Endothelial cell (in vitro differentiated cells): ENCODE results near the gene COL5A2. TPM values are rescaled to one million over a fixed set of nuclear protein-coding genes. Genes with fewer than 3 reads are reported as not detected.

ENCODE experiments used
- DNase-seq: peaks from one replicate; pipeline ENCODE4 v3.0.0; 2021; ENCODE audit warnings: low spot score
- H3K27ac Mint-ChIP-seq: one replicate; pipeline ENCODE4 v1.8.0; 2021; ENCODE audit warnings: mixed read lengths, inconsistent platforms; ENCODE audit not compliant: unreplicated experiment
- H3K27me3 Mint-ChIP-seq: one replicate; pipeline ENCODE4 v1.8.0; 2021; ENCODE audit warnings: mild to moderate bottlenecking, moderate library complexity, mixed read lengths, inconsistent platforms; ENCODE audit not compliant: unreplicated experiment
- H3K36me3 Mint-ChIP-seq: one replicate; pipeline ENCODE4 v1.8.0; 2021; ENCODE audit warnings: mild to moderate bottlenecking, low read depth, mixed read lengths, inconsistent platforms; ENCODE audit not compliant: unreplicated experiment
- H3K4me1 Mint-ChIP-seq: one replicate; pipeline ENCODE4 v1.8.0; 2021; ENCODE audit warnings: mild to moderate bottlenecking, mixed read lengths, inconsistent platforms; ENCODE audit not compliant: unreplicated experiment
- H3K4me3 Mint-ChIP-seq: one replicate; pipeline ENCODE4 v1.8.0; 2021; ENCODE audit warnings: mild to moderate bottlenecking, mixed read lengths, inconsistent platforms; ENCODE audit not compliant: unreplicated experiment
- H3K9me3 Mint-ChIP-seq: one replicate; pipeline ENCODE4 v1.8.0; 2021; ENCODE audit warnings: mixed read lengths, inconsistent platforms; ENCODE audit not compliant: unreplicated experiment
- CTCF ChIP-seq: fragments of 200-600 bp; sonication (generic); IDR thresholded peaks from one replicate; pipeline ENCODE4 v1.5.0; 2021; ENCODE audit warnings: antibody characterized with exemption; ENCODE audit not compliant: unreplicated experiment
- total RNA-seq: library from RNA; stranded (reverse); fragmentation: NEBNext Ultra II Directional; extraction: Animal tissue kit (Norgen Biotek cat#: 25700); gene quantifications from one replicate; pipeline ENCODE4 v1.2.1, GENCODE V29; 2021; ENCODE audit not compliant: unreplicated experiment

Gene COL5A2
- total RNA-seq, 1 donor from 2014 or later = 243 TPM

GRCh38 chr2:188997263-188997662 lies 182.3 kb downstream of the COL5A2 start:
- Mint-ChIP-seq H3K27me3 (no peaks in the 10 kb centered on the region), H3K36me3 (no peaks in the 10 kb centered on the region), H3K27ac (no peak overlapping the region), H3K4me3 (no peak overlapping the region), H3K4me1 (peaks cover 3% of the 10 kb centered on the region), H3K9me3 (no peaks in the 10 kb centered on the region)
- TF ChIP-seq CTCF = no peak
- DNase-seq = no peak

DNA sequence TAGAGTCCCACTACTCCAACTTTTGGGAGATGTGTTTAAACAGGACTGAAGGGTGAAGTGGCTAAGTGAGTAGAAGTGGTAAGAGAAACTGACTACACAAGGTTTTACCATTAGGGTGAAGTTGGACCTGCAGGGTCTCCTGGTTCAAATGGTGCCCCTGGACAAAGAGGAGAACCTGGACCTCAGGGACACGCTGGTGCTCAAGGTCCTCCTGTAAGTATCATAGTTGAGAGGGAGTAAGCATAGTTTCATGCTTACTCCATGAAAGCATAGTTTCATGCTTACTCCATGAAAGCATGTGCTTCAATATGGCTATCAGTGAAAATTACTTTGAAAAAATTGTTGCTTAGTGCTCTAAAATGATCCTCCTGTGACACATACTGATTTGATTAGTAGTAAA lies 186.3 kb downstream of the COL5A2 start:
- no peak overlapping the region for H3K4me3 Mint-ChIP-seq
- H3K36me3 Mint-ChIP-seq = no peaks in the 10 kb centered on the region
- H3K27me3 Mint-ChIP-seq = no peaks in the 10 kb centered on the region
- DNase-seq = no peak
- no peaks in the 10 kb centered on the region for H3K4me1 Mint-ChIP-seq
- H3K27ac Mint-ChIP-seq = no peak overlapping the region
- no peaks in the 10 kb centered on the region for H3K9me3 Mint-ChIP-seq
- no peak for TF ChIP-seq CTCF

DNA sequence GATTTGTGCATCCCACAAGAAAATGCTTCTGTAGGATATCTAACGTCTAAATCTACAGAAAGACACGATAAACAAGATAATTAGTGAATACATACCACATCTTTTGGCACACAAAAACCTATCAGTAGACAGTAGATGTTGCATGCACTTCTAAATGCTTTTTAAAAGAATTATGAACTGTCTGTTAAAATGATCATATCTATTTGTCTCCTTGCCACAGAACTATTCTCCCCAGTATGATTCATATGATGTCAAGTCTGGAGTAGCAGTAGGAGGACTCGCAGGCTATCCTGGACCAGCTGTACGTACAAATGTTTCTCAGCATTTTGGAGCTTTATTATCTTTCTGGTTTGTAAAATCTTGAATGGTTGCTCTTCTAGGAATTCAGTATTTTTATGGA lies 192.7 kb downstream of the COL5A2 start:
- H3K4me3 Mint-ChIP-seq = no peak overlapping the region
- no peaks in the 10 kb centered on the region for H3K27me3 Mint-ChIP-seq
- DNase-seq = no peak
- no peaks in the 10 kb centered on the region for H3K36me3 Mint-ChIP-seq
- TF ChIP-seq CTCF = no peak
- H3K27ac Mint-ChIP-seq = no peak overlapping the region
- H3K9me3 Mint-ChIP-seq = no peaks in the 10 kb centered on the region
- no peaks in the 10 kb centered on the region for H3K4me1 Mint-ChIP-seq

DNA sequence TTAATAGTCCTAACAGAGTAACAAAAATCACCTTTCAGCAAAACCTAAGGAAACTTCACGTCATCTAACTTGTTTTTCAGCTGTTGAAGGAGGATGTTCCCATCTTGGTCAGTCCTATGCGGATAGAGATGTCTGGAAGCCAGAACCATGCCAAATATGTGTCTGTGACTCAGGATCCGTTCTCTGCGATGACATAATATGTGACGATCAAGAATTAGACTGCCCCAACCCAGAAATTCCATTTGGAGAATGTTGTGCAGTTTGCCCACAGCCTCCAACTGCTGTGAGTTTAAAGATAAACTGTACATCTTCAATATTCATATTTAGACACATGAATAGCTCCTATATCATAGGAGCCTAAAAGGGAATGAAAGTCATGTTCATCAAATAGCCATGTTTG lies 194.9 kb downstream of the COL5A2 start:
- Mint-ChIP-seq H3K36me3 (no peaks in the 10 kb centered on the region), H3K4me1 (no peaks in the 10 kb centered on the region), H3K4me3 (no peak overlapping the region), H3K27ac (no peak overlapping the region), H3K27me3 (no peaks in the 10 kb centered on the region), H3K9me3 (no peaks in the 10 kb centered on the region)
- no peak for DNase-seq
- no peak for TF ChIP-seq CTCF

DNA sequence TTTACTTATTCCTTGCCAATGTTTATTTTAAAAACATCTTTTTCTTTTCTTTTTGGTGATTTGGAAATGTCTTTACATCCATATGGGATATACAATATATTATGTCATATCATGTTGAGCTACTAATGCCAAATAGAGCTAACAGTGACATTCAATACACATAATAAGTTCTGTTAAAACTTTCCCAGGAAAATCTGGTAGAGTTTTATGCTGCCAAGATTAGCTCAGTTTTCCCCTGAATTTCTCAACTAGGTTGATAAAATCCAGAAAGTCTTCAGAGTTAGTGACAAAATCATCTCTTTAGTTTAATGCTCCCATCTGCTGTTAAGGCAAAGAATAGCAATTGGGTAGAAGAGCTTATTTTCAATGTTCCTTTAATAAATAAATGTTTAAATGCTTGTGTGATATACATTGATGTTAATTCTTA lies 195.5 kb downstream of the COL5A2 start:
- TF ChIP-seq CTCF = no peak
- Mint-ChIP-seq H3K4me1 (peaks cover 3% of the 10 kb centered on the region), H3K27ac (no peak overlapping the region), H3K4me3 (no peak overlapping the region), H3K27me3 (no peaks in the 10 kb centered on the region), H3K36me3 (no peaks in the 10 kb centered on the region), H3K9me3 (no peaks in the 10 kb centered on the region)
- DNase-seq = no peak
